ENCODE results near the gene LAMB4. TPM values are rescaled to one million over a fixed set of nuclear protein-coding genes. Genes with fewer than 3 reads are reported as not detected.
A peak's percentile ranks its signal among the peaks of the same experiment; 100 is the strongest.

LAMB4 gene
- total RNA-seq, 2 donors from 2014 or later: not detected

DNA sequence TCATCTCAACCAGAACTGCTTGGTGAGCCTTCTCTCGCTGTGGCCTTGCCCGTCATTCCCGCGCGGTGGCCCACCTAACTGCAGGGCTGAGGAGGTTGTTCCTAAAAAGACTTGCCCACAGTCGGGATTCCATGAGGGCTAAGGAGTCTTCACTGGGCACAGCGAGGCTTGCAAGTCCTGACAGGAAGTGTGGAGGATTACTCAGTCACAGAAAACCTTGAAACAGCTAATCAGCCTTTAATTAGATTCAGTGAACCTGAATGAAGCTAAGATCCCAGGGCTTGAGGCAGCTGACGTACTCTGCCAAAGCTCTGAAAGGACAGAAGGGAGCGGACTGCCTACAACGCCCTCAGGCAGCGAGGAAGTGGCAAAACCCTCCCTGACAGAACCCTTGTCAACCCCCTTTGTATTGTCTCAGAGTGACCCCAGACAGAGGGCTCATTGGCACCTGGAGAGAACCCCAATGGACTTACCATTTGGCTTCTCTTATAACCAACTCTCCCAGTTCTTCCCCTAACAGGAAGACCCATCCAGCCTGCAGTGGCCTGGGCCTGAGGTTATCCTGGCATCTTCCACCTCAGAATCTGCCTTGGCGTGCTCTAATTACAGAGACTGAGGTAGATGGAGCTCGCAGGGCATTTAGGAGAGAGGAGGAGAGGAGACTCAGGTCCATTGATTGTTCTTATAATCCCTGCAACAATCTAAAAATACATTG lies 2.5 kb upstream of the LAMB4 start:
- no peak overlapping the region for H3K4me3 Mint-ChIP-seq
- H3K36me3 Mint-ChIP-seq (ENCODE audit: low read depth): no peaks in the 10 kb centered on the region
- H3K27ac Mint-ChIP-seq: no peak overlapping the region
- no peak for ATAC-seq (replicated peaks)
- peaks cover 13% of the 10 kb centered on the region for H3K4me1 Mint-ChIP-seq
- H3K9me3 Mint-ChIP-seq: no peaks in the 10 kb centered on the region
- peaks cover 18% of the 10 kb centered on the region for H3K27me3 Mint-ChIP-seq

DNA sequence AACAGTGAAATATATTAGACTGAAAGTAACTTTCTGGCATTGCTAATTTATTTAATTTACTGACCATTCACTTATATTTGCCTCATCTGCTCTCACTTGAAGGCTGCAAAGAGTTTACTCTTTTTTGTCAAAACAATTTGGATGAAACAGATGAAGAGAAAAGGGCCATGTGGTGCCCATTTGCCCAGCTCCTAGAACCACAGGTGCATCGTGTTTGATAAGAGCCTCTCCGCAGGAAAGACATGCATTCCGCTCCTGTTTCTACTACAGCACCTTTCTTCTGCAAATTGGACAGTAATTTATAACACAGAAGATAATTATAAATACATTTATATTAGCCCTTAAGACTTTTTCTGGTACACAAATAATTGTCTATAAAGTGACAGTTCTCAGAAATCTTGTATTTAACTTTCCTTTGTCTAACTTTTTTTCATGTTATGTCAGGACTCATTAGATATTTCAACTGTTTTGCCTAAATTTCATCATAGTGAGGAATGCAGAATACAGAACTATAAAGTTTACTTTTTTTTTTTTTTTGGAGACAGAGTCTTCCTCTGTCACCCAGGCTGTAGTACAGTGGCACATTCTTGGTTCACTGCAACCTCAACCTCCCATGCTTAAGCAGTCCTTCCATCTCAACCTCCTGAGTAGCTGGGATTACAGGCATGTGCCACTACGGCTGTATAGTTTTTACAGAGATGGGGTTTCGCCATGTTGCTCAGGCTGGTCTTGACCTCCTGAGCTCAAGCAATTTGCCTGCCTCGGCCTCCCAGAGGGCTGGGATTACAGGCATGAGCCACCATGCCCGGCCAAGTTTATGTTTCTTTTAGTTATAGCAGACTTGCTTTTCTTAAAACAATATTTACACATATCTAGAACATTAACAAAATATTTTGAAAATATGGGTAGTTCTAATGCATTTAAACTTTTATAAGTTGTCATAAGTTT lies 869 bp downstream of the LAMB4 start:
- no peak overlapping the region for H3K27ac Mint-ChIP-seq
- no peak for ATAC-seq (replicated peaks)
- no peak overlapping the region for H3K4me3 Mint-ChIP-seq
- no peaks in the 10 kb centered on the region for H3K36me3 Mint-ChIP-seq (ENCODE audit: low read depth)
- H3K9me3 Mint-ChIP-seq: no peaks in the 10 kb centered on the region
- no peaks in the 10 kb centered on the region for H3K4me1 Mint-ChIP-seq
- peaks cover 14% of the 10 kb centered on the region for H3K27me3 Mint-ChIP-seq

DNA sequence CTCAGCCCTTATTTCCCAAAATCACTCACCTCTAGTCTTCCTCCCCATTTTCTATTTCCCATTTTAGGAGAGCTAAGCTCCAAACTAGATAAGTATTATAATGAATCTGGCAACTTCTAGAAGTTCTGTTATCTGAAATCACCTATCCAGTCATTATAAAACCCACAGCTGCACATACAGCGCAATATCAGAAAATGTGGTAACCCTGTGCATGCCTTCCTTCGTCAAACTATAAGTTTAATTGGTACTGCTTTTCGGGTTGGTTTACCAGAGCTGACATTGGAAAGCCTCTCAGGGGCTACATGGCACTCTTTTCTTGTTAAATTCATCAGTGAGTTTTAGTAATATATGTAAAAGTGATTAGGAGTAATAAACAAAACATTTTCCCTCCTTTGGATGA lies 1.6 kb downstream of the LAMB4 start:
- Mint-ChIP-seq H3K36me3 (ENCODE audit: low read depth) (no peaks in the 10 kb centered on the region), H3K27ac (no peak overlapping the region), H3K9me3 (no peaks in the 10 kb centered on the region), H3K4me1 (no peaks in the 10 kb centered on the region), H3K27me3 (peaks cover 14% of the 10 kb centered on the region), H3K4me3 (no peak overlapping the region)
- ATAC-seq (replicated peaks): no peak

DNA sequence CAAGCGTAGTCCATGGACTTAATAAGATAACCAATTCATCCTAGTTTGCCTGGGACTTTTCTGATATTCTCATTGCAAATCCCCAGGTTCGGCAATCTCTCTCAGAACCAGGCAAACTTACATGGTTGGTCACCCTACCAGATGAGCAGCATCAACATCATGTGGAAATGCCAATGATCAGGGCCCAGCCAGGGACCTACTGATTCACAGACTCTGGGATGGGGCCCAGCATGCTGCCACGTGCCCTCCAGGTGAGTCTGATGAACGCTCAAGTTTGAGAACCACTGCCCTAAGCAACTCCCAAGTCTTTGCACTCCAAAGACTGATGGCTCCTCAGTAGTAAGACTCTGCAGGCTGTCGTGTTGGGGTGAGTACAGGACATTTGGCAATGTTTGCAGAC lies 2.7 kb downstream of the LAMB4 start:
- no peak for ATAC-seq (replicated peaks)
- no peaks in the 10 kb centered on the region for H3K9me3 Mint-ChIP-seq
- H3K27ac Mint-ChIP-seq: no peak overlapping the region
- H3K4me3 Mint-ChIP-seq: no peak overlapping the region
- peaks cover 12% of the 10 kb centered on the region for H3K27me3 Mint-ChIP-seq
- H3K36me3 Mint-ChIP-seq (ENCODE audit: low read depth): no peaks in the 10 kb centered on the region
- no peaks in the 10 kb centered on the region for H3K4me1 Mint-ChIP-seq

DNA sequence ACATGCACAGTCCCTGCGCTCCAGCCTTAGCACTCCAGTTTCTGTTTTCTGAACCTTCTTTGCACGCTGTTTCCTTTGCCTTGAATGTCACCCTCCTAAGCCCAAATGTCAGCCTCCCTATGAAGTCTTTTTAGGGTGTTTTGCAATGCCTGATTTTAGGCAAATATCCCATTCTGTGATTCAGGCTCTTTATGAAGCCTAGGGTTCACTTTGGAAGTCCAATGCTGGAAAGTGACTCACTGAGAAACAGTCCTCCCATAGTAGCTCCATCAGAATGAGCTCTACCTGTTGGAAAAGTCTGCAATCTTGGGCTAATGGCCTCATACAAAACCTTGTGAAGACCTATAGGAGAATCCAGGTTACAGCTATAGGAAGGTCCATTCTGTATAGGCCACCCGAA lies 5.3 kb downstream of the LAMB4 start:
- no peaks in the 10 kb centered on the region for H3K4me1 Mint-ChIP-seq
- H3K27me3 Mint-ChIP-seq: no peaks in the 10 kb centered on the region
- no peaks in the 10 kb centered on the region for H3K36me3 Mint-ChIP-seq (ENCODE audit: low read depth)
- no peak overlapping the region for H3K27ac Mint-ChIP-seq
- H3K9me3 Mint-ChIP-seq: no peaks in the 10 kb centered on the region
- no peak for ATAC-seq (replicated peaks)
- no peak overlapping the region for H3K4me3 Mint-ChIP-seq

DNA sequence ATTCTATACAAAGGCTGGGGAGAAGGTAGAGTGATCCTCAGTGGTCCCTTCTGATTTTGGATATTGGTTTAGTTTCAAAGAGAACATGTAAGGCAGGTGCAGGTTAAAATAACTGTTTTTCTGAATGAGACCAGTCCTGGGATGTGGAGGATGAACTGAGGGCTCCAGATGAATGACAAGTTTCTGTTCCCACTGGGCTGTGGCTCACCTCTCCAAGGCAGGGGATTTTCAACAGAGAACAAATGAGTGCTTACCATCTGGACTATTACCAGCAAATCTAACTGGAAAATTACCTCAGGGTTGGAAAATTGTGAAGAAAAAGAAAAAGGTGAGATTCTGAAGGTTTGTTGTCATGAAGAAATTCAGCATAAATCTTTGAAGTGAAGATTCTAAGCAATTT lies 8.0 kb downstream of the LAMB4 start:
- Mint-ChIP-seq H3K9me3 (no peaks in the 10 kb centered on the region), H3K27ac (no peak overlapping the region)
- ATAC-seq (replicated peaks): no peak

DNA sequence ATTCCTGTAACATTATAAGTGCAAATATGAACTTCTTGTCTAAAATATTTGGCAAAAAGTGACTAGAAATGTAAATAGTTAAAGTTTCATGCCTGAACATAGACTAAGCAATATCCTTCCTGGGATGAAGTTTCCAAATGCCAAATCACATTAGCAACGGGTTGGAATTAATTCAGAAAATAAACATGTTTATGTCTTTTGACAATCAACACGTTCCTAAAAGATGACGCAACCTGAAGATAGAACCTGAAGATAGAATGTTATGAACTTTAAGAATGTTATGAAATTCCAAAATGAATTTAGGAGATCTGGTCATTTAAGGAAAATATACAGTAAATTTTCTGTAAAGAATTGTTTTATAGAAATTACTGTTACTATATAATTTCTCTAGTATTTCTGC lies 9.2 kb downstream of the LAMB4 start:
- no peaks in the 10 kb centered on the region for H3K9me3 Mint-ChIP-seq
- no peak for ATAC-seq (replicated peaks)

More for the DNA sequence above, 8.0 kb downstream of the LAMB4 start:
- H3K27me3 Mint-ChIP-seq: peaks cover 3% of the 10 kb centered on the region
- no peak overlapping the region for H3K4me3 Mint-ChIP-seq
- no peaks in the 10 kb centered on the region for H3K36me3 Mint-ChIP-seq (ENCODE audit: low read depth)
- H3K4me1 Mint-ChIP-seq: no peaks in the 10 kb centered on the region

DNA sequence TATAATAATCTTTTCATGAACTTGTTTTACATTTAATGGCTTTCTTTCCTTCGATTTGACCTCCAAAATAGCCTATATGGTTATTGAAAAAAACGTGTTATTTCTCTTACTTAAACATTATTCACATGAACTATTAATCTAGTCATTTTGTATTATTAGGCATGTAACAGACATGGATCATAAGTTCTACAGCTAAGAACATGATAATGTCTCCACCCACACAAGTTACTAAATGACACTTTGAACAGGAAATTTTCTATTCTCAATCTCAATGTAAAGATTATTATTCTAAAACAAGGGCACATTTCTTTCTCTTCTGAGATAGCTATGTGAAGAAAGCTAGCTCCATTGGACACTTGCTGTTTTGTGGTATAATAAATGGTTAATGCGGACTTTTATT lies 10.0 kb downstream of the LAMB4 start:
- no peaks in the 10 kb centered on the region for H3K9me3 Mint-ChIP-seq
- H3K27ac Mint-ChIP-seq: no peak overlapping the region
- H3K36me3 Mint-ChIP-seq (ENCODE audit: low read depth): no peaks in the 10 kb centered on the region
- no peak for ATAC-seq (replicated peaks)
- H3K4me3 Mint-ChIP-seq: no peak overlapping the region
- no peaks in the 10 kb centered on the region for H3K4me1 Mint-ChIP-seq
- H3K27me3 Mint-ChIP-seq: peaks cover 5% of the 10 kb centered on the region

More for the DNA sequence above, 9.2 kb downstream of the LAMB4 start:
- Mint-ChIP-seq H3K27ac (no peak overlapping the region), H3K36me3 (ENCODE audit: low read depth) (no peaks in the 10 kb centered on the region), H3K4me3 (no peak overlapping the region), H3K27me3 (peaks cover 5% of the 10 kb centered on the region), H3K4me1 (no peaks in the 10 kb centered on the region)

DNA sequence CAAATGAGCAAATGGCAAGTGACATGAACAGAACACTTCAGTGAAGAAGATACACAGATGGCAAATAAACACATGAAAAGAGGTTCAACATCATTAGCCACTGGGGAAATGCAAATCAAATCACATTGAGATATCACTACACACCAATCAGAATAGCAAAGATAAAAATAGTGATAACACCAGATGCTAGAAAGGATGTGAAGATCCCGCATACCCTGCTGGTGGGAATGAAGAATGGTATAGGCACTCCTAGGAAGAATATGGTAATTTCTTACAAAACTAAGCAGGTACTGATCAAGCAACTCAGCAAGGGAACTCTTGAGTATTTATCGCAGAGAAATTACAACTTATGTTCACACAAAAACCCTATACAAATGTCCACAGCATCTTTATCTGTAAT lies 11.2 kb downstream of the LAMB4 start:
- Mint-ChIP-seq H3K27me3 (peaks cover 5% of the 10 kb centered on the region), H3K4me3 (no peak overlapping the region), H3K27ac (no peak overlapping the region), H3K36me3 (ENCODE audit: low read depth) (no peaks in the 10 kb centered on the region), H3K9me3 (no peaks in the 10 kb centered on the region), H3K4me1 (no peaks in the 10 kb centered on the region)
- ATAC-seq (replicated peaks): no peak

DNA sequence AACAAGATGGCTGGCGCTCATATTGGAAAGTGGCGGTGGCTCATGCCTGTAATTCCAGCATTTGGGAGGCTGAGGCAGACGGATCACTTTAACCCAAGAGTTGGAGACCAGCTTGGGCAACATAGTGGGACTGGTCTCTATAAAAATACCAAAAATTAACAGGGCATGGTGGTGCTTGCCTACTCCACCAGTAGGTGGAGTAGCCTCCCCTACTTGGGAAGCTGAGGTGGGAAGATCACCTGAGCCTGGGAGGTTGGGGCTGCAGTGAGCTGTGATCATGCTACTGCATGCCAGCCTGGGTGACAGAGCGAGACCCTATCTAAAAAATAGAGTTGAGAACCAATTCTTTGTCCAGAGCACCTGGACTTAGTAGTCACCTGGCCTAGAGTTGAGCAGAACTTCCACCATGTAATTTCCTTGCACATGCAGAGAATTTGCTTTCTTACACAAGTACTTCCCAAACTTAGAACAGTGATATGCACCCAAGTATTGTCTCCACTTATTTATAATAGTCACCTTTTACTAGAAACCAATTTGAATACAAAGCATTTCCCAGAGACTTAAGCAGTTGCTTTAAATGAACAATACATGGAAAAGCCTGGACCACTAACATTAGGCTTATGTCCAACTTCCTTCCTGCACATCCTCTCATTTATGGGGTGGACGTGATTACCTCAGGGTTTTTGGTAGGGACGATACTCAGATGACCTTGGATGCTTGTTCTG lies 15.9 kb downstream of the LAMB4 start:
- no peaks in the 10 kb centered on the region for H3K36me3 Mint-ChIP-seq (ENCODE audit: low read depth)
- H3K4me1 Mint-ChIP-seq: no peaks in the 10 kb centered on the region
- no peak overlapping the region for H3K27ac Mint-ChIP-seq
- H3K9me3 Mint-ChIP-seq: no peaks in the 10 kb centered on the region
- H3K4me3 Mint-ChIP-seq: no peak overlapping the region
- peak; percentile 57 for ATAC-seq (replicated peaks)
- H3K27me3 Mint-ChIP-seq: peaks cover 5% of the 10 kb centered on the region

DNA sequence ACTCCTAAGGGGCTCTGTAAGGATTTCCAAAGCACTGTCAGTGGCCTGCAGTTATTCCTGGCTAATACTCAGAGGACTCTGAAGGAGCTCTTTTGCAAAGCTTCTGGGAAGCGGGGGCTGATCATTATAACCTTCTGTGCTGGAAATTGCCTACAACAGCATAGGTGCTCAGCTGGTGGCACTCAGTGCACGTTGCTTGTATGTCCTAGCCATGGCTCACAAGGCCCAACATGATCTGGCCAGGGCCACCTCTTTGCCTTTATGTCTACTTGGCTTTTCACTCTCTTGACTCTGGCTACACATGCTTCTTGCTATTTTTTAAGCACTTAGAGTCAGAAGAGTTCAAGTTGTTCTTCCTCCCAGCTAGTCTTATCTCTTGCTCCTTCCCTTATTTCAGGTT lies 17.5 kb downstream of the LAMB4 start:
- no peak for ATAC-seq (replicated peaks)
- Mint-ChIP-seq H3K27ac (no peak overlapping the region), H3K4me1 (no peaks in the 10 kb centered on the region), H3K27me3 (peaks cover 5% of the 10 kb centered on the region), H3K36me3 (ENCODE audit: low read depth) (no peaks in the 10 kb centered on the region), H3K4me3 (no peak overlapping the region), H3K9me3 (no peaks in the 10 kb centered on the region)

DNA sequence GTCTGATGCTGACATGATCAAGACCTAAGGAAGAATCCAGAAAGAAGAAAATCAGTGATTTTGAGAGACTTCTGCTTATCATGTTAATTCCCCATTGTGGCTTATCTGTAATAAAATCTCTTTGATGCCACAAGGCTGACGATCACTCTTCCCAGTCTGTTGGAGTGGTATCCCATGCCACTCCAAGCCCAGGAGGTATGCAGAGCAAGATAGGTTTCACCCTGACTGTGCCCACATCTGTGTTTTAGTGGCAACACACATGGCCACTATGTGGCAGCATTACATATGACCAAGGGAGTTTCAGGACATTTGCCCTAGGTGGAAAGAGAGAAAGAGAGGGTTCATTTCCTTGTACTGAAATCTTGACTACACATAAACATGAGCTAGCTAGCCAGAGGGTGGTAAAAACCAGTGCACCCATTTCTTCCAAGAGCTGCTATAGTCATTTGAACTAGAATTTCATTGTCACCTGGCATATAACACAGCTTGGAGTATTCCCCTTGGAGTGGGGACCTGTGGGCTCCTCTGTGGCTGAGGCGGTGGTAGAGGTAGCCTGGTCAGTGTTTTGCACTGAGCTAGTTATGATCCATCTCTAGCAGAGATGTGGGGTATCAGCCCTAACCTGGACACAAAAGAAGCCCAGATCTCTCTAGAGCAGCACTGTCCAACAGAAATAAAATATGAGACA lies 20.8 kb downstream of the LAMB4 start:
- ATAC-seq (replicated peaks): peak; percentile 50
- Mint-ChIP-seq H3K4me1 (no peaks in the 10 kb centered on the region), H3K27ac (no peak overlapping the region), H3K4me3 (no peak overlapping the region), H3K36me3 (ENCODE audit: low read depth) (no peaks in the 10 kb centered on the region), H3K9me3 (no peaks in the 10 kb centered on the region), H3K27me3 (no peaks in the 10 kb centered on the region)

DNA sequence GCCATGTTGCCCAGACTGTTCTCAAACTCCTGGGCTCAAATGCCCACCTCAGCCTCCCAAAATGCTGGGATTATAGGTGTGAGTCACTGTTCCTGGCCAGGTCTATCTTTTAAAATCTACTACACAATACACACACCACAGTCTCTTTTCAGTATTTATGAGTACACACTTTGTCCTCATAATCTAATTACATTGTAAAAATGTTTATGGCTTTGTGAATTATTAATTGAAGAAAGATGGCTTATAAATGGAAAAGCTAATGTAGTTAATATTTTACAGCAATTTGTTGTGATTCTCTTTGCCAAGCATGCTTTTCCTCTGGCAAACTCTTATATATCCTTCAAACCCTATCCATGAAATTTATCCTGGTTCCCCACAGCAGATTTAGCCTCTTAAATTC lies 22.0 kb downstream of the LAMB4 start:
- Mint-ChIP-seq H3K4me1 (no peaks in the 10 kb centered on the region), H3K4me3 (no peak overlapping the region), H3K36me3 (ENCODE audit: low read depth) (no peaks in the 10 kb centered on the region), H3K27me3 (no peaks in the 10 kb centered on the region), H3K9me3 (no peaks in the 10 kb centered on the region), H3K27ac (no peak overlapping the region)
- no peak for ATAC-seq (replicated peaks)

DNA sequence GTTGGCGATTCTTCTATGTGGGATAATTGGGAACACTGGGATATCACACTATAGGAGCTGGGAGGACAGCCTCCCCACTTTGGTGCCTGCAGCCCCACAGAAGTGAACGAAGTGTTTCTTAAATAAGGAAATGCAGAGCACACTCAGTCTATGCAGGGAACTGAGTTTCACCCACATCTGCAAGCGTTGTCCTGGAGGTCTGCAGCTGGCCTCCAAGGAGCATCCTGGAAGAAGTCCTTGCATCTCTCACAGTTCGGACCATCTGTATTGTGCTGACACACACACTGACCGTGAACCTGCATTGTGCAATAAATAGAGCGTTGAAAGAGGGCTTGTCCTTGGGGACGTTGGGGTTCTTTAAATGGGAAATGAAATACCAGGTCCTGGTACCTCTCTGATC lies 25.8 kb downstream of the LAMB4 start:
- H3K36me3 Mint-ChIP-seq (ENCODE audit: low read depth): no peaks in the 10 kb centered on the region

More for the DNA sequence above, 25.8 kb downstream of the LAMB4 start:
- Mint-ChIP-seq H3K27ac (no peak overlapping the region), H3K9me3 (no peaks in the 10 kb centered on the region), H3K27me3 (peaks cover 7% of the 10 kb centered on the region), H3K4me3 (no peak overlapping the region), H3K4me1 (no peaks in the 10 kb centered on the region)
- no peak for ATAC-seq (replicated peaks)

All from activated T-helper 17 cell treated with anti-CD3 and anti-CD28 coated beads, Interleukin-2, amount 50 U/mL, for 72 hours (primary cell).